ENCODE results near the gene HPGD. TPM values are rescaled to one million over a fixed set of nuclear protein-coding genes. Genes with fewer than 3 reads are reported as not detected.

Gene HPGD
- polyA plus RNA-seq, 1 donor (not counting 4 experiments of a cell fraction or from before 2014, with no cell fraction given), result 0.75 TPM

DNA sequence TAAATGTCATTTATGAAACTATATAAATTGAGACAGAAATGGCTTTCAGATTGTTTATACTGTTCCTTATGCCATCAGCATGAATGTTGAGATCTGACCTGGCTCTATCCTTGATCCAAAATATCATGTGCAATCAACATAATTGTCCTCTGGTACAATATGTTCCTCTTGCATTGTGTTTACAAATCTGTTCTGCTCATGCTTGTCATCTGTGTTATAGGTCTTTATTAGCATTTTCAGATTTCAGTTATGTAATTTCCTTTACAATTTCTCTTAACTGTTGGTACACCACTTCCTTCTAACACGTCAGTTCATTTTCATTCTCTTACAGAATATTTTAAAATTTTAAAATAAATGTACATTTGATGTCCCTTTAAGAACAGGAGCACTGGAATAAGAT, 1.6 kb downstream of the HPGD start:
- dilution Hi-C loops (cut with MboI; ENCODE audit: extremely low pct_ligation_motif_present, low sequenced_read_pairs), result no loop called here
- Histone ChIP-seq H3K4me2 (ENCODE audit: control insufficient read depth, extremely low read depth, insufficient read depth, low read depth, low read length) (no peak overlapping the region), H3K79me2 (ENCODE audit: control insufficient read depth, insufficient read depth, low read length) (no peaks in the 10 kb centered on the region), H3K36me3 (ENCODE audit: control insufficient read depth in 2 of 2, extremely low read depth in 1 of 2, insufficient read depth in 2 of 2, low read length in 2 of 2) (no peaks in the 10 kb centered on the region), H3K4me3 (ENCODE audit: control insufficient read depth in 2 of 3, extremely low read depth in 1 of 3, insufficient read depth in 2 of 3, low read depth in 1 of 3, low read length in 3 of 3) (no peak overlapping the region), H3K9ac (ENCODE audit: control insufficient read depth, extremely low read depth, insufficient read depth, low read length) (no peak overlapping the region), H3K9me1 (ENCODE audit: control insufficient read depth, extremely low read depth, insufficient read depth, low read length) (no peaks in the 10 kb centered on the region), H3K27me3 (ENCODE audit: control insufficient read depth, extremely low read depth, insufficient read depth, low read length) (peaks cover 3% of the 10 kb centered on the region), H3K9me3 (ENCODE audit: control insufficient read depth, low read depth, low read length) (no peaks in the 10 kb centered on the region), H3K4me1 (ENCODE audit: control insufficient read depth, extremely low read depth, insufficient read depth, low read length) (peaks cover 11% of the 10 kb centered on the region), H4K20me1 (ENCODE audit: control insufficient read depth, extremely low read depth, insufficient read depth, low read length) (no peaks in the 10 kb centered on the region), H3K27ac (ENCODE audit: control insufficient read depth, insufficient read depth, low read length) (no peak overlapping the region), H2AFZ (ENCODE audit: control insufficient read depth, low read length) (no peak overlapping the region)
- TF ChIP-seq, protein P1, sequence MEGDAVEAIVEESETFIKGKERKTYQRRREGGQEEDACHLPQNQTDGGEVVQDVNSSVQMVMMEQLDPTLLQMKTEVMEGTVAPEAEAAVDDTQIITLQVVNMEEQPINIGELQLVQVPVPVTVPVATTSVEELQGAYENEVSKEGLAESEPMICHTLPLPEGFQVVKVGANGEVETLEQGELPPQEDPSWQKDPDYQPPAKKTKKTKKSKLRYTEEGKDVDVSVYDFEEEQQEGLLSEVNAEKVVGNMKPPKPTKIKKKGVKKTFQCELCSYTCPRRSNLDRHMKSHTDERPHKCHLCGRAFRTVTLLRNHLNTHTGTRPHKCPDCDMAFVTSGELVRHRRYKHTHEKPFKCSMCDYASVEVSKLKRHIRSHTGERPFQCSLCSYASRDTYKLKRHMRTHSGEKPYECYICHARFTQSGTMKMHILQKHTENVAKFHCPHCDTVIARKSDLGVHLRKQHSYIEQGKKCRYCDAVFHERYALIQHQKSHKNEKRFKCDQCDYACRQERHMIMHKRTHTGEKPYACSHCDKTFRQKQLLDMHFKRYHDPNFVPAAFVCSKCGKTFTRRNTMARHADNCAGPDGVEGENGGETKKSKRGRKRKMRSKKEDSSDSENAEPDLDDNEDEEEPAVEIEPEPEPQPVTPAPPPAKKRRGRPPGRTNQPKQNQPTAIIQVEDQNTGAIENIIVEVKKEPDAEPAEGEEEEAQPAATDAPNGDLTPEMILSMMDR (optimal IDR thresholded peaks at IDR 0.05 in 1 of 3, IDR thresholded peaks at IDR 0.05 in 1 of 3, conservative IDR thresholded peaks at IDR 0.05 in 1 of 3; ENCODE audit: extremely low read depth in 1 of 3, insufficient read depth in 2 of 3, low read length in 3 of 3), result no peak
- no peak for TF ChIP-seq EZH2 (IDR thresholded peaks at IDR 0.05; ENCODE audit: low read length)
- FAIRE-seq (no peak), DNase-seq (ENCODE audit: low read depth, low spot score) (no peak)

DNA sequence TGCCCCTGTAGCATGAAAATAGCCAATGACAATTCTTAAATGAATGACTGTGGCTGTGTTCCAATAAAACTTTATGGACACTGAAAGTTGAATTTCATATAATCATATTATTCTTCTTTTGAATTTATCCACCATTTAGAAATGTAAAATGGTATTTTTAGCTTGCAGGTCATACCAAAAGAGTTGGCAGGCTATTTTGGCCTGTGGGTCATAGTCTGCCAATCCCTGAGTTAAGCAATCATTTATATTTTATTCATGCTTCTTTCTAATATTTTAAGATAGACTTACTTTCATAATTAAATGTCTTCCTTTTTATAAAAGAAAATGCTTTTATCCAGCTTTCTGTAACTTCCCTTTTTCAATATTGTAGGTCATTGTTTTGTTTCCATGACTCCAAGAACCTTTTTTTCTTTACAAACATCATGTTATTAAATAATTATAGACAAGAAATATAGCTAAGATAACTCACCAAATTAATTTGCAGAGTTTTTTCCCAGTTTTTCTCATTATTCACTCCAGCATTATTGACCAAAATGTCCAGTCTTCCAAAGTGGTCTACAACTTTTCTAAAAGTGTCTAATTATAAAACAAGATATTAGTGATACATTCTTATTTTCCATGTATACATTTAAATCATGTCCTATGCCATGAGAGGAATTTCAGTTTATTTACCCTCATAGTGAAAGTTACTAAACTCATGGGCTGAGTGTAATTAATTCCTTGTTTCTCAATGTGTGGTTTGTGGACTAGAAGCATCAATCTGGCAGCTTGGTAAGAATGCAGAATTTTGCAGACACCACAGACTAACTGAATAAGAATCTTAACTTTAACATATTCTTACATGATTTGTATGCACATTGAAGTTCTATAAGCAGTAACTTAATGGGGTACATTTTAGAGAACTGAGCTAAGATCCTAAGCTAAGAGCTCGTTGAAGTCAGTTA, 4.5 kb downstream of the HPGD start:
- Histone ChIP-seq H3K9ac (ENCODE audit: control insufficient read depth, extremely low read depth, insufficient read depth, low read length) (no peak overlapping the region), H3K4me2 (ENCODE audit: control insufficient read depth, extremely low read depth, insufficient read depth, low read depth, low read length) (no peak overlapping the region), H3K27ac (ENCODE audit: control insufficient read depth, insufficient read depth, low read length) (no peak overlapping the region), H3K36me3 (ENCODE audit: control insufficient read depth in 2 of 2, extremely low read depth in 1 of 2, insufficient read depth in 2 of 2, low read length in 2 of 2) (no peaks in the 10 kb centered on the region), H3K79me2 (ENCODE audit: control insufficient read depth, insufficient read depth, low read length) (no peaks in the 10 kb centered on the region), H3K4me3 (ENCODE audit: control insufficient read depth in 2 of 3, extremely low read depth in 1 of 3, insufficient read depth in 2 of 3, low read depth in 1 of 3, low read length in 3 of 3) (no peak overlapping the region), H4K20me1 (ENCODE audit: control insufficient read depth, extremely low read depth, insufficient read depth, low read length) (no peaks in the 10 kb centered on the region), H3K27me3 (ENCODE audit: control insufficient read depth, extremely low read depth, insufficient read depth, low read length) (peaks cover 3% of the 10 kb centered on the region), H3K9me3 (ENCODE audit: control insufficient read depth, low read depth, low read length) (no peaks in the 10 kb centered on the region), H3K4me1 (ENCODE audit: control insufficient read depth, extremely low read depth, insufficient read depth, low read length) (peaks cover 10% of the 10 kb centered on the region), H3K9me1 (ENCODE audit: control insufficient read depth, extremely low read depth, insufficient read depth, low read length) (no peaks in the 10 kb centered on the region), H2AFZ (ENCODE audit: control insufficient read depth, low read length) (no peak overlapping the region)
- dilution Hi-C loops (cut with MboI; ENCODE audit: extremely low pct_ligation_motif_present, low sequenced_read_pairs), result no loop called here
- TF ChIP-seq EZH2 (IDR thresholded peaks at IDR 0.05; ENCODE audit: low read length), result no peak
- TF ChIP-seq, protein P1 (optimal IDR thresholded peaks at IDR 0.05 in 1 of 3, IDR thresholded peaks at IDR 0.05 in 1 of 3, conservative IDR thresholded peaks at IDR 0.05 in 1 of 3; ENCODE audit: extremely low read depth in 1 of 3, insufficient read depth in 2 of 3, low read length in 3 of 3), result no peak
- DNase-seq (ENCODE audit: low read depth, low spot score) (no peak), FAIRE-seq (no peak)

All from keratinocyte (primary cell).